ENCODE results near the gene ZNG1A.
"Not testable (repeated sequence)": the region's sequence is repeated elsewhere in the genome, so short reads cannot be mapped to it uniquely, and the experiment has no call there.

The ZNG1A gene

DNA sequence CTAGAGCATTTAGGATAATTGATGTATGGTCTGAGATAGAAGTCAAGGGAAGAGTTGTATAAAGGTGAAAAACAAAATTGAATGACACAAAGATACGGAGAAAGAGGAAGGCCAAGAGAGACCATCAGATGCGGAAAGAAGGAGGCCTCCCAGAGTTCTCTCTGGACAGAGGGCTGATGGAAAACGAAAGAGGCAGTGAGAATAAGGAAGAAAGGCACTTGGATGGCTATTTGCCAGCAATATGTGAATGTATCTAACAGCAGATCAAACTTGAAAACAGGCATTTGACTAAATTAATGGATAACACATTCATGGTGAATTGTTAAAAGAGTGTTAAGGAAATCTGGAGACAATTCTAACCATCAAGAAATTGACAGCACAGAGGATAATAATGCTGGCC lies 33.4 kb upstream of the ZNG1A start:
- TF ChIP-seq CTCF (IDR thresholded peaks at IDR 0.05; ENCODE audit: low read depth, low read length): no peak
- DNase-seq (ENCODE audit: extremely low read depth, low read depth): no peak

DNA sequence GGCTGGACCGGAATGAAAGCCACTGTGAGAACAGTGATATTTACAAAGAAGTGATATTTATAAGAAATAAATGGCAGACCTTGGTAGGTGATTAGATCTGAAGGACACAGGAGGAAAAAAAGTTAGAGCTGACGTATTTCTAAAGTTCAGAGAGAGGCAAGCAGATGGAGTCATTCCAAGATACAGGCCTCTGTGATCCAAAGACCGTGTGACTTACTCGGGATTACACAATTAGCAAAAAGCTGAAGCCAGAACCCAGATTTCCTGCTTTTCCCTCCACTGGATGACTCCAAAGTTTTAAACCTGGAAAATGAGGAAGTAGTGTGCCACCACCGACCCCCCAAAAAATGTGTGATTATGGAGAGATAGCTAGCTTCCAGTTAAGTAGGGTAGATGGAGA lies 32.7 kb upstream of the ZNG1A start:
- TF ChIP-seq CTCF (IDR thresholded peaks at IDR 0.05; ENCODE audit: low read depth, low read length): no peak
- no peak for DNase-seq (ENCODE audit: extremely low read depth, low read depth)

DNA sequence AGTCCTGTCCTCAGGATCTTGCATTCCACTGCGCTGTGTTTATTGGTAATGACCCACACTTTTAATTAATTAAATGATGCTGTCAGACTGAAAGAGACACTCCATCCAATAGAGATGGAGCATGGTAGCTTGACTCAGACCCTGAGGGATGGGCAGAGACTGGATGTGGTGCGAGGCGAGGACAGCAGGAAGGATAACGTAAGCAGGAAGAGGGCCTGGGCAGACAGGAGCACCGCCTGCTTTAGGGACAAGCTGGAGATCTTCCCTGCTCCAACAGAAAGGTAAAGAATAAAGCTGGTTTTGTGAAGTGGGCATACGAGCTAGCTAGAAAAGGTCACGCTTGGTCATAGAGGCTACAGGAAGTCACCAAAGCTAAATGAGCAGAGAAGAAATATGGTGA lies 32.2 kb upstream of the ZNG1A start:
- no peak for TF ChIP-seq CTCF (IDR thresholded peaks at IDR 0.05; ENCODE audit: low read depth, low read length)
- DNase-seq (ENCODE audit: extremely low read depth, low read depth): no peak

- no peak for DNase-seq (ENCODE audit: extremely low read depth, low read depth)
- no peak for TF ChIP-seq CTCF (IDR thresholded peaks at IDR 0.05; ENCODE audit: low read depth, low read length)
Observed at GRCh38 chr9:209143-209758, 30.4 kb upstream of the ZNG1A start.

- no peak for DNase-seq (ENCODE audit: extremely low read depth, low read depth)
Observed at GRCh38 chr9:206481-206880, 27.6 kb upstream of the ZNG1A start.

GRCh38 chr9:199601-200000 lies 20.7 kb upstream of the ZNG1A start:
- DNase-seq (ENCODE audit: extremely low read depth, low read depth): not testable (repeated sequence)

More at GRCh38 chr9:206481-206880, 27.6 kb upstream of the ZNG1A start:
- no peak for TF ChIP-seq CTCF (IDR thresholded peaks at IDR 0.05; ENCODE audit: low read depth, low read length)

DNA sequence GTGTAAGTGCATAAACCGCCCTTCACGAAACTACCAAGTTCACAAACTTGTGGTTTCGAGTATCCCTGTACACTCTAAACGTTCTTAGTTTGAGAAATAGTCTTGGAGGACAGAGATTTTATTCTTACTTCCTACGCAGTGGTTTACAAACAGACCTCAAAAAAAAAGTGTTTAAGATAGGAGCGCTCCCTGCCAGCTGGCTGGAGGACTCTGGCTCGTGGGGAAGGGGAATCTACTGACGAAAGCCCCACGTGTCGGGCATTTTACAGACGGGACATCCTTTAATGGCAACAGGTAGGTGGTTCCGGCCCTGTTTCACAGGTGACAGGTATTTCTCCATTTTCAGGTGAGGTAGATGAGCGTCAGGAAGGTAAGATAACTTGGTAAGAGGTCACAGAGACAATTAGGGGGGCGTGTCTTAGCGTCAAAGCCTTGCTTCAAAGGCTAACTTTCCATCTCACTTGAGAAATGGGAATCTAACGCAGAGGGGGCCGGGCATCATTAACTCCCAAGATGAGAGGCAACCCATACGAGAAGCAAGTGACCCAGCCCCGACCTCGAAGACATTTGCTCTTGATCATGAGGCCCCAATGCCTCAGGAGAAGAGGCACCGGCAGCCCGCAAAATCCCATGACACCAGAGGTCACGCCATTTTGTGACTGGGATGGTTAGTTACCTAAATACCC lies 573 bp downstream of the ZNG1A start:
- not testable (repeated sequence) for DNase-seq (ENCODE audit: extremely low read depth, low read depth)

DNA sequence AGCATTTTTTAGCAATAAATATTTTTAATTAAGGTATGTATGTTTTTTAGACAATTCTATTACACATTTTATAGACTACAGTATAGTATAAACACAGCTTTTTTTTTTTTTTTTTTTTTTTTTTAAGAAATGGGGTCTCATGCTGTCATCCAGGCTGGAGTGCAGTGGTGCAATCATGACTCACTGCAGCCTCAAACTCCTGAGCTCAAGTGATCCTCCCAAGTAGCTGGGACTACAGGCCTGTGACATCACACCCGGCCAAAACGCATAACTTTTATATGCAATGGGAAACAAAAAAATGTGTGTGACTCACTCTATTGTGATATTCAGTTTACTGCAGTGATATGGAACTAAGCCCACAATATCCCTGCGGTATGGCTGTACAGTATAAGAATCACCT lies 9.1 kb downstream of the ZNG1A start:
- not testable (repeated sequence) for DNase-seq (ENCODE audit: extremely low read depth, low read depth)

- not testable (repeated sequence) for DNase-seq (ENCODE audit: extremely low read depth, low read depth)
Observed at GRCh38 chr9:159871-160270, 19.0 kb downstream of the ZNG1A start.

DNA sequence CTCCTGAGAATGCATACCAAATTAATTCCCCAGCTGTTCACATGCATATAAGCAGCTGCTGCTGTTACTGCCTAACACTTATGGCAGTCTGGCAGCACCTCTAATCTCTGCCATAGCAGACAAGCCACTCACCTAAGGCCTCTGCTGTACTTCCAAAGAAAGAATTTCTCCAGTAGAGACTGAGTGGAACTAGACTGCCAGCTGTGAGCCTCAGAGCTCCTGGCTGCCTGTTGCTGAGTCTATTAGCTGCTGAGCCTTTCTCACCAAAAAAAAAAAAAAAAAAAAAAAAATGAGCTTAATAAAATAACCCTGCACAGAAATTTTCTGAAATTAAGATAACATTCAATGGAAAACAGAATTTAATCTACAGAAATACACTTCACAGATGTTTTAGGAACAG lies 27.7 kb downstream of the ZNG1A start:
- not testable (repeated sequence) for DNase-seq (ENCODE audit: extremely low read depth, low read depth)

DNA sequence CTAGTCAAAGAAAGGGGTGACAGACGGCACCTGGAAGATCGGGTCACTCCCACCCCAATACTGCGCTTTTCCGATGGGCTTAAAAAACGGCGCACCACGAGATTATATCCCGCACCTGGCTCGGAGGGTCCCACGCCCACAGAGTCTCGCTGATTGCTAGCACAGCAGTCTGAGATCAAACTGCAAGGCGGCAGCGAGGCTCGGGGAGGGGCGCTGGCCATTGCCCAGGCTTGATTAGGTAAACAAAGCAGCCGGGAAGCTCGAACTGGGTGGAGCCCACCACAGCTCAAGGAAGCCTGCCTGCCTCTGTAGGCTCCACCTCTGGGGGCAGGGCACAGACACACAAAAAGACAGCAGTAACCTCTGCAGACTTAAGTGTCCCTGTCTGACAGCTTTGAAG lies 39.0 kb downstream of the ZNG1A start:
- DNase-seq (ENCODE audit: extremely low read depth, low read depth): not testable (repeated sequence)

DNA sequence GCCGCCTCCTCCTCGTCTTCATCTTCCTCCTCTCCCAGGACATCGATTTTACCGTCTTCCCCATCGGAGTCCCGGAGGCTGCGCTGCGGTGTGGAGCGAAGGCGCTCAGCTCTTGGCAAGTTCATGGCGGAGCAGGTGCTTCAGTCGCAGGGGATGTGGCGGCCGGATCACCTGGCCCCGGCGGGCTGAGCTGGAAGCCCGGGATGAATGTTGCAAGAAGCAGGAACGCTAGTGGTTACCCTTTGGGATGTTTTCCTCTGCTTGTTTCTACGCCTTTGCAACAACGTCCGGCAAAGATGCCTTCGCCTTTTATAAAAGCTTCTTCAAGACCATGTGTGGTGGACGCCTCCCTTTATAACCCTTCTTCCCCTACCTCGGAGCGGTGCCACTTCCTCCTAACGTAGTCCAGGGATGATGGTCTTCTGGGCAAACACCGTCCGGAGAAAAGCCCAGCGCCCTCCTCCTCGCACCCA lies 60.8 kb downstream of the ZNG1A start, which contains the start of gene FOXD4:
TSS of gene FOXD4 (minus strand) at position 423 of the 473 bp plus-strand sequence. CDS start at position 125, 298 bp downstream.
- DNase-seq (ENCODE audit: extremely low read depth, low read depth): not testable (repeated sequence)

GRCh38 chr9:117144-117994 lies 61.5 kb downstream of the ZNG1A start:
- DNase-seq (ENCODE audit: extremely low read depth, low read depth): not testable (repeated sequence)

All from AG09319 (cell line).